ENCODE data around the gene COBL.

Gene COBL

DNA sequence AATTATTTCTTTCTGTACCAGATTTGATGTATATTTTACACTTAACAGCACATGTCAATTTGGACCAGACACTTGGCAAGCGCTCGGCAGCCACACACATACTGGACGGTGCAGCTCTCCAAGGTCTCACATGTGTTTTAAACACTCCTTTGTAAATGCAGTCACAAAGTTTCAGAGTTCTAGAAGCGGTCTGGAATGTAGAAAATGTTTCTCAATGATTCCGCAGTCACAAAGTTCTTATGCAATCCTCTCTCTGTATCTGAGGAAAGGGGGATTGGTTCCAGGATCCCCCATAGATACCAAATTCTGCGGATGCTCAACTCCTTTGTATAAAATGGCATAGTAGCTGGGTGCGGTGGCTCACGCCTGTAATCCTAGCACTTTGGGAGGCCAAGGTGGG lies 280.9 kb downstream of the COBL start:
- DNase-seq = no peak

DNA sequence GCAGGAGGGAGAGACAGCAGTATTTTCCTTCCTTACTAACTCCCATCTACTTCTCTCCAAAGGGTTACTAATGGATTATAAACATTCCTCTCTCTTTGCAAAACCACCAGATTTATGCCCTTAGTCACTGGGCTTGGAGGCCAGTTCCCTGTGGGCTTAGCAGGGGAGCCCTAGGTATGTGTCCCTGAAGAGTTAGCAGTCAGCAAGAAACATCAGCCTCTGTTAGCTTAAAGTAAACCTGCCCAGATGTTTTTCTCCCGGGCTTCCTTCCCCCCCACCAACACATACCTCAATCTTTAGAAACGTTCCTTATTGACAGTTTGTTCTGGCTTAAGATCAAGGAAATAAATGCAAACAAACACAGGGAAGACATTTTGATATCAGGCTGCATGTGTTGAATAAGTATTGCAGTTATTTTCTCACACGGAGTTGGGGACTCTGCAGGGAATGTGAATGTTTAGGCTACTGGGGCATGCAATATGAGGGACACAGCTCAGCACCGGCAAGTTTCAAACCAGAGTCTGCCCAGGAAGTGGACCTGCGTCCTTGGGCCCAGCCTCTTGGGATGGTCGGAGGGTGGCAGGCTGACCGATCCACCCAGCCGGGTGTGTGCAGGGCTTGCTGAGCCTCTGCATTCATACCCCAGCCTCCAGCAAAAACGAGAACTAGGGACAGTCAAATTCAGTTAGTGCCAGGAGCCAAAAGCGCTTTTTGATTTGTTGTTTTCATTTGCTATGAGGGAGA lies 281.9 kb downstream of the COBL start:
- DNase-seq = no peak

DNA sequence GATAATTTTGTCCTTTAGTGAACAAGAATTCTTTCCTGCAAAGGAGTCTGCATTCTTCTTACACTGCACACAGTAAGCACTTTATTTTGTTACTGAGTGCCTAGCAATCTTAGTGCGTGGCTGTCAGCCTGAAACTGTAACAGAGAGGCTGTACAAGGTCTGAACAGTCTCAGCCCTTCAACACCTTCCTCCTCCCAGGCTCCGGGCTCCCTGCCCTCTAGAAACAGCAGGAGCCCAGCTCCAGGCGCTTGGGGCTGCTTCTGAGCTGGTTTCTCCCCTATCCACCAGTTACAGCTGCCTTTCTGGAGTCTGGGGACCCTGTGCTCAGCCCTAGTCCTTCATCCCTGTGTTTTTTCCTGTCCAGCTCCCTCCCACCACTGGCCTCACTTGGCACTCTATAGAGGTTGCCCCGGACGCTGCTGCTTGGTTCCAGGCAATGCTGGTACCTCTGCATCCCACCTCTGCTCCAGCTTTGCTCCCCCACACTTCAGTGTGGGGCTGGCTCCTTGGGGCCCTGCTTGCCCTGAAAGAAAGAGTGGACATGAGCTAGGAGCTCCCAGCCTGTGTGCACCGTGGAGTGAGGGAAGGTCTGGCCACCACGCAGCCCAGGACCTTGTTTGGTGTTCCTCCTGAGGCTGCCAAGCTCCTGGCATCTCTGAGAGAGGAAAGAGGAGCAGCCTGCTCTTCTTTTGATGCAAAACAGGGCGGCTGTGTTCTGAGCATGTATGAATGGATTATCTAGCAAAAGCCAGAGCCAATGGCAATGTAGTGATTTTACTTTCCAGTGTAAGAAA lies 282.7 kb downstream of the COBL start:
- no peak for DNase-seq

DNA sequence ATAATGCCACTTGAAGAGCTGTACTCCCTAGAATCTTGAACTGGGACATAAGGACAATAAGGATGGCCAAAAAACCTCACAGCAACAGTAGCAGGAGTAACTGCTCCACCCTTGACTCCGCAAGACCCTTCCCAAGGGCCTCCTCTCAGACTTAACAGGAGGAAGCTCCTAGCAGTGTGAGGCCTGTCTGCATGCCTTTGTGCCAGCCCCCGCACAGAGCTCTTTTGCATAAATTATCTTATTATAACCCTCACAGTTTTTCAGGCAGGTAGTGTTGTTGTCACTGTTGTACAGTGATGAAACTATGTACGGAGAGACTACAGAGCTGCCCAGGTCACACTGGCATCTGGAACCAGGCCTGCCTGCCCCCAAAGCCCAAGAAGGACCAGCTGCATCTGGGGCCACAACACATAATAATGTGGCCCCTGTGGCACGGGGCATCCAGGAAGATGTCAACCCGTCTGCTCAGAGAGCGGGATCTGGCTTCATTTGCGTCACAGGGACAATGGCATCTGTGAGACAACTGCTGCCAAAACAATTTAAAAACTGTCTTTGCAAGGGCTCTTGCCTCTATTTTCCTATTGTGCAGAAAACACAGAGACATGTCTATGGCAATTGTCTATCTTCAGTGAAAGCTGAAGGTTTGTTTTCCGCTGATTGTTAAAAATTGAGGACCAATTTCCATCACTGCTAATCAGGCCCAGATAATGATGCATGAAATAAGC lies 284.7 kb downstream of the COBL start:
- no peak for DNase-seq

DNA sequence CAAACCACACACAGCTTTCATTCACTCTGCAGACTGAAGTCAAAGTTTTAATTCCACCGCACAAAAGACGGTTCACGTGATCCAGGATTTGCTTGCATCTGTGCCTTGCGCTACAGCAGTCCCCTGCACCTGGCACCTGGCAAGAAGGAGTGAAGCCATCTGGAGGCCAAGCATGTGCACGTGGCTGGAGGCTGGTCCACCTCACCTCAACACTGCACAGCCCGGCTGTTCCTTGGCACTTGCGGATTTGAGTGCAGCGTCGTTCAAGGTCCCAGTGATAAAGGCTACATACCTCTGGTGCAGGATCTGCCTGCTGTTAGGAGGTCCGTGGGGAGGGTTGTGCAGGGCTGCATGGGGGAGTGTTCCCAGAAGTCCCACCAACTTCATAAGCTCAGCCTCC lies 285.4 kb downstream of the COBL start:
- DNase-seq = no peak

DNA sequence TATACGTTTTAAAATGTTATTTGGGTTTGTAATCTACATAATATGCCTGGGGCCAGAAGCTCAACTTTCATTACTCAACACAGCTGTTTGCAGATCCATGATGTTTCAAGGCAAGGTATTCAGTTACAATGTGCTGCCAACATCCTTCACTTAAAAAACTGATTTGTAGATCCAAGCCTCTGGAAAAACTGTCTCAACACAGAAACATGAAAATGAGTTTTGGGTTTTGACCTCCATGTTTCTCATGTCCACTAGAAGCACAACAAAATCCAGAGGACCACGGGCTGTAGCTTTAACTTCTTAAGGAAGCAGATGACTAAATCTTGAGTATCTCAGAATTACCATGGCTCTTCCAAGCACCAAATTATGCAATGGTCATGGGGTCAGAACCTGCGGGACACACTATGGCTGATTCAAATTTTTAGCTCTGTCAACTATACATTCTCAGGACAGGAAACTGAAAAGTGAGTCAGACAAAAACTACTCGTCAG lies 286.9 kb downstream of the COBL start:
- no peak for DNase-seq

DNA sequence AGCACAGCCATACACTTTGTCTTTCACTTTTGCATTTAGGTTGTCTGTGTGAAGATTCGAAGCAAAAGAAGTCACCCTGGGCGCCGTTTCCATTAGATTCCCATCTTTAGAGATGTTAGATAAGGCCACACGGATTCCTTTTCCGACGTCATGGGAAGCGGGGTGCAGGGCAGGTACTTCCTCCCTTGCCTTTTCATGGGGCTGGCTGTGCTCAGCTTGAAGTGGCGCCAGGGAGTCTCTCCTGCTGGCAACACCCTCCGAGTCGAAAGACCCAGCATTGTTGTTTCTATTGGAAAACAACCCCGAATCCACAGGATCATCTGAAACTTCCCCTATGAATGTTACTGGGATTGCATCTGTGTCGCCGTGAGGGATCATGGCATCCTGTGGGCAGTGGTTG lies 287.5 kb downstream of the COBL start:
- DNase-seq = no peak

DNA sequence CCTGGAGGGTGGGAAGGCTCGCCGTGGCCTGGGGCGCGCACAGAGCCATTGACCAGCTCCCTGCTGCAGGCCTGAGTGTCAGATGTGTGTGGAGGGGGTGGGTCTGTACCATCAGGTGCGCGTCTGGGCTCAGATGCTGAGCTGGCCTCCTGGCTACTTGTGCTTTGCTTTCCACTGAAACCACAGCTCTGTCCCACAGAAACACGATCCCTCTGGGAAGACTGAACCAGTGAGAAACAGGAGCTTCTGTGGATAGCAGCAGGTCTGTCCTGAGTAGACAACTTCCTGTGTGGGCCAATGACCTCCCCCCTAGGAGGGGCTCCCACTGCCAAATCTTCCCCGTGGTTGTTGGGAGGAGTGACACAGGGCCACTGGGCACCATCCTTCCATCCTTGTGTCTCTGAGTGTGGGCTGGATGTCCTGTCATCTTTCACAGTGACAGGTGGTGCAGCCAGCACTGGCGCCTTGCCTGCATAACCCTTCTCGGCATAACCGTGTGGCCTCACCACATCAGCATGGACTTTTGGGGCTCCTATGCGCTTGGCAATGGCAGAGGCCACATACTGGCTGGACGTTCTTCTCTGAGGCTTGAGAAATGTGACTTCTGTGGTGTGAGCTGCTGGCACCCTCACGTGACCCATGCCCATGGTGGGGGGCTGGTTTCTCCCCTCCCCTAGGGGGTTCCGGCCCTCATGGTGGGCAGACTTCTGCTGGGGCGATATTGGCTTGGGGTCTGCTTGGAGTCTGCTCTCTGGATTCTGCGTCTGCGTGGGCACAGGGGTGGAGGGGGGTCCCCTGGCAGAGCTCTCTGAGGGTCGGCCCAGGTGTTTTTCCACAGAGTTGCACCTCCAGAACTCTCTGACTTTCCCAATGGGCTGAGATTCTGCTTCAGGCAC lies 288.4 kb downstream of the COBL start:
- DNase-seq = no peak

DNA sequence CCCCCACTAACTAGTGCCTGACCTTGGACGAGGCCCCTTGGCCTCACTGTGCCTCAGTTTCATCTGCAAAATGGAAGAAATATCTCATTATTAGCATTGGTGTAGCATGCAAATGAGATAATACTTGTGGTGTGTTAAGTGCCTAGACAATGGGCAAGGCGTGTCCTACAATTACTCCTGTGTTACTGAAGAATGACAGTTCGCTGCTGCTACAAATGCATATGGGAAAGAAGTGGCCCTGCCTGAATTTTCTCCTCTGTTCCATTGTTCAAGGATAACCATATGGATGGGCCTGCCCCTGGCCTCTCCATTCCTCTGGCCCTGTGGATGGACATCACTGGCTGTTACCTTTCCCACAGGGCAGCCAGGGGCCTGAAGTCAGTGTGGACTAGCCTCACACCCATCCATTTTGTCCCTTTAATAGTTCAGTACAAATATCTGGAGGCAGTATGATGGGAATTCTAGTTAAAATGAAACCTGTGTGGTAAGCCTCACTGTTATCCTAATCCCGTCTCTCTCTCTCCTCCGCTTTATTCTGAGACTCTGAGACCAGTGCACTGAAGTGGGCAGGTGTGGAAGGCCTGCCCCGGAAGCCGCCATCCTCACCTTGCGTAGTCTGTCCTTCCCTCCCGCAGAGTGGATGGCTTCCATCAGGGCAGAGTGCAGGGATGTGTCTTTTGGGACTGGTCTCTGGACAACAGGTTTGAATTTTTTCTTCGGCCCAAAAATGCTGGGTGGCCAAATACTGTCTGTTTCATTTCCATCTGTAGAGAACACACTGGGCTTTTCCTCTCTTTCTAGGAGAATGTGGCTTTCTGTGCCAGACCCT lies 289.3 kb downstream of the COBL start:
- DNase-seq = no peak

DNA sequence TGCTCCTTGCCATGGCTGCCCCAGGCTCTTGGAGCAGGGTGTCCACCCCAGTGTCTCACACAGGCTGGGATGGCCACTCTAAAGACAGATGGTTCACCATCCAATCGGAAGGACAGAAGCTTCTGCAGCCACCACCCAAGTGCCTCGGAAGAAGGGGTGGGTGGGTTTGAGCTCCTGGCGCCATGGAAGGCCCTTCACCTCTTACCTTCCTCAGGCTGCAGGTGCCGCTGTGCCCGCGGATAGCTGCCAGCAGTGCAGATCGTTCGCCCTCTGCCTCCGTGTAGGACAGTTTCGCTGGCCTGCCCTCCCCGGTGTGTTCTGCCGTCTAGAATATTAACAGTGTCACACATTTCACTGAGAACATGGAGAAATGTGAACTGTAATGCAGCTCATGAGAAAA lies 290.3 kb downstream of the COBL start:
- DNase-seq = no peak

DNA sequence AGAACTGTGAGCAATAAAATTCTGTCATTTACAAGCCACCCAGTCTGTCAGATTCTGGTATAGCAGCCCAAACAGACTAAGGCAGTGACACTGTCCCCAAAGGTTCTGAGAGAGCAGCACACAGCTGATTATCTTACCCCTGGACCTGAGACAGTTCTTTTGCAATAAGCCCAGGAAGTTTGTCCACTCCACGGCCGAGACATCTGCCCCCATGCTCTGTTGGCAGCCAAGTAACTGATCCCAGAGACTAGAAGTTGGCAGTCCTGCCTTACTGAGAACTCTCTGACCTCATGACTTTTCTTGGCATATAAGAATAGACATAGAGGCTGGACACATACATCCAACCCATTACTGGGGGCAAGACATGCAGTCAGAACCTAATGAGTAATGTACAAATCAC lies 290.9 kb downstream of the COBL start:
- DNase-seq = no peak

DNA sequence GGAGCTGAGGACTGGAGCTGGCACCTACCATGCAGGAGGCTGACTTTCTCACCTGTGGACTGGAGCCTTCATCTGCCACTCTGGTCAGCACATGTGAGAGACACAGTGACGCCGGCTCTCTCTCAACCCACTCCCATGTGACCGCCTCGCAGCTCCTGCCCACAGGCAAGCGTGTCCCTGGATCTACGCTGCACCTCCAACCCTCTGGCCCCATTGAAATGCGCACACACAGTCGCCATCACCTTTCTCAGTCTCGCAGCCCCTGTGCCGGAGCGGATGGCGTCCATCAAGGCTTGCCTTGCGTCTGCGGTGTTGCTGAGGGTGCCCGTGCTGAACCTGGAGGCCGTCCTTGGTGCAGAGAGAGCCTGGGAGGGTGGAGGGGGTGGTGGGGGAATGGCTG lies 291.7 kb downstream of the COBL start:
- no peak for DNase-seq

DNA sequence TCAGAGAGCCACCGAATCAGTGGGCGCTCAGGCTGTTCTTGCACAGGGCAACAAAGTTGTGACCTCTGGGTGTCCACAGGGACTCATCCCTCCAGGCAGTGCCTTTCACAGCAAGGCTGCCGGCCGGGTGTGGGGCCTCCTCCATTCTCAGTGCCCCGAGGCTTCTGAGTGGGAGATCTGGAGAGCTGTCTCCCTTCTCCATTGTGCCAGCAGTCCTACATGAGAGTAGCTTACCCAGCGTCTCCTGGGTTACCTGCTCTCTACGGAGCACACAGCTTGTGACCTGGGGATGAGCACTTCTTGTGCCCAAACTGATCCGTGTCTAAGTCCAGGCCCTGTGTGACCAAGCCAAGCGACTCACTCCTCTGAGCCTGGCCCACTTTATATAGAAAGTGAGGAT lies 293.1 kb downstream of the COBL start:
- DNase-seq = no peak

DNA sequence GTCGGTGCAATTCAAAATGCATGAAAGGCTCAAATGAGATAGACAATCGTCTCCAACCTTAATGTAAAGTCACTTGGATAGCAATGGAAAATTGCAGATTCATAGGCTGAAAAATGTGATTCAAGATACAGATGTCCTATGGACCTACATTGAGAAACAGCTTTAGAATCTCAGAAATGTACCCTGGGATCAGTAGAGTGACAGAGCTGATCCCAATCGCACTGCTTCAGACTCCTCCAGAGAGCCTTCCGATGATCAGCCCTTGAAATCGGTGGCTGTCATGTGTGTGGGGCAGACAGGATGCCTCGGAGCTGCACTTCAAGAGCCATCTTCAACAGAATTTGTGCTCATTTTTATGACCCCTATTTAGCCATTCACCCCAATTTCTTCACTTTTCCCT lies 293.8 kb downstream of the COBL start:
- DNase-seq = no peak

DNA sequence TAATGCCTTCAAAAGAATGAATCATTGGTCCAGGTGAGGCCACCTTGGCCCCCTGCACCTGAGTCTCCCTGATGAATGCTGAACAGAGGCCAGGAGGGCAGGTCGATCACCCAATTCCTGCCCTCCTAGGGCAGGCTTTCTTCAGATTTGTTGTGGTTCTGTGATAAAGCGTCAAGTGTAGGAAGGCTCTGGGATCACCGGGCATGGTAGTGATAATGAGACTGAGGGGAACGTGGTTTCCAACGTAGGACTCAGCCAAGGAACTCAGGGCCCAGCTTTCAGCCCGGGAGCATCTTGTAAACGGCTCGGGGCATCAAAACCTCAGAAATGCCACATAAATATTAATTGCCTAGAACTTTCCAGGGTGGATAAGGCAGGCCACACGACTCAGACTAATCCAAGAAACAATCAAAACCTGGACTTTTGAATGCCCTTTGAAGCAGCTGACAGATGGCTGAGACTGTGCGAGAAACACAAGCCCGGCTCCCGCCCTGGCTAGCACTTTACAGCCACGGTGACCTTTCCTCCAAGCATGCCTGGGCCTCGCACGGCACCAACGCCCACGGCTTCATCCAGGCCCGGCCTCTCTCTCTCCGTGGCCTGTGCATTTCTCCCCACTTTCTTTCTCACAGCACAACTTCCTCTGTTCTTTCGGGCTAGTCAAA lies 294.6 kb downstream of the COBL start:
- DNase-seq = no peak

DNA sequence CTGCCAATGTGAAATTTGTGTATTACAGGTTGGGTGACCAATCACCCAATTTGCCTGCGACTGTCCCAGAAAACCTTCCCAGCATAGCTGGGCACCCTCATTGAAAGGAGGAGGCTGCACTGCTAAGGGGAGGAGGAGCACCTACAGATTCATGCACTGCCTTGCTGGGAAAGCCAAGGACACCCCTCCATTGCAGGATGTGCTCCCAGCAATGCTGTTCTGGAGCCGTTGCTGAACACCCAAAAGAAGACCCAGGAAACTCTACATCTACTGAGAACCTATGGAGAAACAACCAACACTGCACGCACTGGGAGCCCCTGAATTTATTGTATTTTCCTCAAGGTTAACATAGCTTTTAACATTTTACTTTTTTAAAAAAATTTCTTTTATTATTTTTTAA lies 295.7 kb downstream of the COBL start:
- DNase-seq = no peak

DNA sequence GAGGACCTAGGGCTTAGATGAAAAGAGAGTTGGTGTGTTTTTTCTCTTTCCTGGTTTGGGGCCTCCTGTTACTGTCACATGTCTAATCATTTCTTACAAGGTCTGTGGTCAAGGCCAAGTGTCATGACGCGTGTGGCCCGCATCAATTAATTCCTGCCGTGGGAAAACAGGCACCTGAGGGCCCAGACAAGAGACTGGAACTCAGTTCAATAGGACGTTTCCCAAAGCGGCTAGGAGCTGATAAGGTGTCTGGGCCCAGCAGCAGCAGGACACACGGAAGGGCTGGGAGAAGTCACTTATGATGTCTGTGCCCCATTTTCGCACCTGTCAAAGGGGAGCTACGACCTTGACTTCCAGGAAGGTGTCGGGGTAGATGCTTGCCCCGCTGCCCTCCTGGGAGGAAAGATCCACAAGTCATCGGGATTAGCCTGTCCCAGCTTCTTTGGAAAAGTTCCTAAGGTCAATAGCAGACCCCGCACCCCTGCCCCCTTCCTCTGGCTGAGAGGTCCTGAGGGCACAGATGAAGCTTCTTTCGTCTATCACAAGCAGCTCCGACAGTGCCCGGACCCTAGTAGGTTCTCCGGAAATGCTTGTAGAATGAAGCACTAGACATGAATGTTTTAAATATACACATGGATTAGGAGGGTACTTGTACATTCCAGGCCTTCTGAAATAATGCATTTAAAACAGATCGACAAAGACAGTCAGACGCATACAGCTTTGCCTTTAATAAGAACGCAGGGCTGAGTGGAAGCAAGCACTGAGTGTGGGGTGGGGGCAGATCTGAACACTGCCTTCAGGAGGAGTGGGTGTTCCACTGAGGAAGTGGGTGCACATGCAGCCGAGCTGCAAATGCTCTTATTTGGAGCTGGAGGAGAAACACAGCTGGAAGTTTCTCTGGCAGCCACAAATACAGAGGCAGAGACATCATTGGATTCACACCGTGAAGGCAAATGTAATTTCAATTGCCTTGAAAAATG lies 296.4 kb downstream of the COBL start:
- no peak for DNase-seq

DNA sequence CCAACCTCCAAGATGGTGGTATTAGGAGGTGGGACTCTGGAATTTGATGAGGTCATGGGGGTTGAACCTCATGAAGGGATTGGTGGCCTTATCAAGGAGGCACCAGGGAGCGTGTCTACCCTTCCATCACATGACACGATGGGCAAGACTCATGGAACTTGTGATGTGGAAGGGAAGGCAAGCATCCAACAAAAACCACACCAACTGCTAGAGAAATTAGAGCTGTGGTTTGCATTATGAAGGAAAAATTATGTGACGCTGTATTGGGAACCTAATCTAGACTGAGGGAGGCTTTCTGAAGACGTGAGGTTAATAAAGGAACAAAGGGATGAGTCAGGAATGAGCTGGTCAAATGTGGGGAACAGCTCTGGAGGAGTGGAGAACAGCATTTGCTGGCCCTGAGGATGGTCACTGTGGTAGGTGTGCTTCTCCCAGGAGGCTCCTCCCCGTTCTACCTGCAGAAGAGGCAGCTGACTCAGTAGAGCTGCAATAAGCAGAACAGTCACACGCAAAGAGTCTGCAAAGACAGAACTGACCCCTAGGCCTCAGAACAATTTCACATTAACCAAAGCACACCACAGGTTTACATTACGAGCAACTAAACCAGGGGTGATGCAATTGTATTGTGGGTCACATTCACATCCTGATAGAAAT lies 297.3 kb downstream of the COBL start:
- DNase-seq = no peak

Data from NCI-H1092 treated with DMSO at 0.1 percent for 48 hours (cell line).